HCT116 (cell line): ENCODE measurements around the gene DNAH9. TPM values are rescaled to one million over a fixed set of nuclear protein-coding genes. Genes with fewer than 3 reads are reported as not detected.

Source experiments
- ATAC-seq: fragments of 200-7000 bp; cut with Tn5 transposase; 2 replicates; pipeline ENCODE4 v1.9.1; 2020; ENCODE audit warnings: mild to moderate bottlenecking, moderate library complexity
- BruUV-seq: library from RNA; stranded (reverse); fragments of 400-500 nt; replicated peaks from 2 replicates; lab custom pipeline; 2021; lab: Mats Ljungman, UMichigan
- CTCF ChIA-PET: fragments of 300-600 bp; sonication (Branson Sonifier 250); formaldehyde crosslinking; loops from one replicate; lab custom pipeline; 2021; ENCODE audit warnings: antibody characterized with exemption; lab: Charles Lee
- POLR2A ChIA-PET: fragments of 300-600, 350-600 bp; sonication (Branson Sonifier 250); formaldehyde crosslinking; loops from one replicate; lab custom pipeline; 2021; ENCODE audit warnings: antibody characterized with exemption; lab: Charles Lee
- RAD21 ChIA-PET, 2 experiments: fragments of 300-600 bp; sonication (Branson Sonifier 250); formaldehyde crosslinking; loops; one replicate each; lab custom pipeline; 2023; ENCODE audit warnings: low total read pairs in 2 of 2; ENCODE audit not compliant: uncharacterized antibody in 2 of 2, unreplicated experiment in 2 of 2, low non-redundant PET in 1 of 2; lab: Charles Lee
- DNase-seq: peaks from one replicate; pipeline ENCODE4 v3.0.0-alpha.2; 2010; ENCODE audit warnings: low read depth, low spot score
- H2AFZ ChIP-seq: fragments of 200-600 bp; shearing (Covaris generic), sonication (generic); 2 replicates; pipeline ENCODE4 v1.6.1; 2017; ENCODE audit warnings: low read depth, mixed run types, mixed read lengths, antibody characterized with exemption, low read length; ENCODE audit not compliant: poor library complexity, severe bottlenecking
- H3K27ac ChIP-seq: 2 replicates; pipeline ENCODE4 v1.5.1; 2012; ENCODE audit warnings: low read depth, low read length
- H3K27me3 ChIP-seq: fragments of 200-600 bp; sonication (generic); 2 replicates; pipeline ENCODE4 v1.6.1; 2016; ENCODE audit warnings: mixed run types, low read length, mixed read lengths; ENCODE audit not compliant: insufficient read depth
- H3K36me3 ChIP-seq, 2 experiments: fragments of 200-500 bp in 1 of 2; fragments of 200-600 bp in 1 of 2; sonication (Bioruptor generic) in 1 of 2; sonication (generic) in 1 of 2; 2 replicates each; pipeline versions ENCODE4 v1.5.1 to v1.6.1; 2014 to 2016; ENCODE audit warnings: low read length in 2 of 2, inconsistent platforms in 1 of 2, mixed read lengths in 1 of 2, mixed run types in 1 of 2; ENCODE audit not compliant: insufficient read depth in 2 of 2, control insufficient read depth in 1 of 2
- H3K4me1 ChIP-seq, 2 experiments: fragments of 200-600 bp in 1 of 2; sonication (generic) in 1 of 2; 2 replicates each; pipeline versions ENCODE4 v1.5.1 to v1.6.1; 2012 to 2017; ENCODE audit warnings: low read length in 2 of 2, inconsistent platforms in 1 of 2, mild to moderate bottlenecking in 1 of 2, mixed read lengths in 1 of 2, mixed run types in 1 of 2, moderate library complexity in 1 of 2; ENCODE audit not compliant: insufficient read depth in 2 of 2, control insufficient read depth in 1 of 2
- H3K4me2 ChIP-seq: fragments of 200-600 bp; sonication (generic); 2 replicates; pipeline ENCODE4 v1.6.1; 2017; ENCODE audit warnings: mixed run types, low read length, mixed read lengths
- H3K4me3 ChIP-seq, 2 experiments: fragments of 200-600 bp in 1 of 2; sonication (generic) in 1 of 2; replicated peaks in 1 of 2; 2 replicates each; pipeline ENCODE4 v1.5.1; 2011 to 2016; ENCODE audit warnings: low read length in 2 of 2, control low read depth in 1 of 2, low read depth in 1 of 2, mild to moderate bottlenecking in 1 of 2, mixed read lengths in 1 of 2, mixed run types in 1 of 2
- H3K79me2 ChIP-seq: fragments of 200-600 bp; sonication (generic); 2 replicates; pipeline ENCODE4 v1.6.1; 2017; ENCODE audit warnings: mild to moderate bottlenecking, mixed run types, low read length, moderate library complexity, mixed read lengths; ENCODE audit not compliant: insufficient read depth
- H3K9ac ChIP-seq: fragments of 200-600 bp; sonication (generic); 2 replicates; pipeline ENCODE4 v1.6.1; 2016; ENCODE audit warnings: low read length, mixed read lengths
- H3K9me2 ChIP-seq: fragments of 200-600 bp; sonication (generic), shearing (Covaris generic); 2 replicates; pipeline ENCODE4 v1.6.1; 2017; ENCODE audit warnings: mixed run types, mild to moderate bottlenecking, moderate library complexity; ENCODE audit not compliant: insufficient read depth
- H3K9me3 ChIP-seq, 2 experiments: fragments of 200-500 bp in 1 of 2; fragments of 200-600 bp in 1 of 2; sonication (Bioruptor generic) in 1 of 2; sonication (generic) in 1 of 2; 2 replicates each; pipeline ENCODE4 v1.6.1; 2014 to 2017; ENCODE audit warnings: low read length in 2 of 2, mixed read lengths in 2 of 2, inconsistent platforms in 1 of 2, low read depth in 1 of 2, mild to moderate bottlenecking in 1 of 2, mixed run types in 1 of 2, moderate library complexity in 1 of 2; ENCODE audit not compliant: control insufficient read depth in 1 of 2, insufficient read depth in 1 of 2
- H4K20me1 ChIP-seq: fragments of 200-600 bp; sonication (generic), shearing (Covaris generic); 2 replicates; pipeline ENCODE4 v1.6.1; 2017; ENCODE audit warnings: mixed run types, mild to moderate bottlenecking, moderate library complexity; ENCODE audit not compliant: insufficient read depth
- CBX3 ChIP-seq: IDR thresholded peaks from 2 replicates; pipeline ENCODE4 v1.6.1; 2012; ENCODE audit warnings: low read depth
- CEBPB ChIP-seq: IDR thresholded peaks from 2 replicates; pipeline ENCODE4 v1.6.1; 2012; ENCODE audit warnings: low read depth
- EGR1 ChIP-seq: IDR thresholded peaks from 2 replicates; pipeline ENCODE4 v1.6.1; 2012; ENCODE audit warnings: low read depth
- ELF1 ChIP-seq: IDR thresholded peaks from 2 replicates; pipeline ENCODE4 v1.6.1; 2012; ENCODE audit warnings: low read depth, borderline replicate concordance
- EZH2 ChIP-seq: fragments of 200-600 bp; sonication (generic); IDR thresholded peaks from 2 replicates; pipeline ENCODE4 v1.6.1; 2017; ENCODE audit warnings: antibody characterized with exemption, mixed run types
- FOSL1 ChIP-seq: IDR thresholded peaks from 2 replicates; pipeline ENCODE4 v1.6.1; 2012; ENCODE audit warnings: low read depth
- POLR2A ChIP-seq: IDR thresholded peaks from 2 replicates; pipeline ENCODE4 v1.7.0; 2011; ENCODE audit warnings: borderline replicate concordance; ENCODE audit not compliant: insufficient read depth, insufficient read length; ENCODE audit errors: extremely low read depth
- POLR2AphosphoS5 ChIP-seq: IDR thresholded peaks from 2 replicates; pipeline ENCODE4 v1.6.1; 2011; ENCODE audit warnings: mild to moderate bottlenecking, low read depth, low read length, moderate library complexity
- SIN3A ChIP-seq: IDR thresholded peaks from 2 replicates; pipeline ENCODE4 v1.6.1; 2012; ENCODE audit warnings: low read depth
- SP1 ChIP-seq: IDR thresholded peaks from 2 replicates; pipeline ENCODE4 v1.6.1; 2012; ENCODE audit warnings: low read depth
- SRF ChIP-seq: IDR thresholded peaks from 2 replicates; pipeline ENCODE4 v1.6.1; 2012; ENCODE audit warnings: low read depth
- TCF7L2 ChIP-seq: IDR thresholded peaks from 2 replicates; pipeline ENCODE4 v1.7.0; 2011; ENCODE audit warnings: borderline replicate concordance, inconsistent platforms; ENCODE audit not compliant: insufficient read depth, insufficient read length; ENCODE audit errors: extremely low read depth
- YY1 ChIP-seq: IDR thresholded peaks from 2 replicates; pipeline ENCODE4 v1.6.1; 2011; ENCODE audit warnings: low read length, low read depth, moderate library complexity, mild to moderate bottlenecking; ENCODE audit not compliant: insufficient replicate concordance; ENCODE audit errors: extremely low read depth
- ZFX ChIP-seq: fragments of 450-650 bp; IDR thresholded peaks from 2 replicates; pipeline ENCODE4 v1.6.1; 2017
- ZNF274 ChIP-seq: fragments of 200-500 bp; sonication (Bioruptor generic); IDR thresholded peaks from 2 replicates; pipeline ENCODE4 v1.6.1; 2014; ENCODE audit warnings: mild to moderate bottlenecking, low read depth, low read length, inconsistent platforms
- intact Hi-C: fragments of 100-400 bp; cut with micrococcal nuclease; formaldehyde crosslinking; loops from 2 replicates; pipeline ENCODE4 v1.10.0; 2022
- total RNA-seq: library from RNA; stranded (reverse); gene quantifications from one replicate; pipeline ENCODE4 v1.2.1, GENCODE V29; 2021; ENCODE audit not compliant: unreplicated experiment
- TF ChIP-seq, protein P1 (sequence below): IDR thresholded peaks from 2 replicates; pipeline ENCODE4 v1.6.1; 2012; ENCODE audit warnings: low read depth
- TF ChIP-seq, protein P2 (sequence below): IDR thresholded peaks from 2 replicates; pipeline ENCODE4 v1.6.1; 2012
- TF ChIP-seq, protein P3 (sequence below): IDR thresholded peaks from 2 replicates; pipeline ENCODE4 v1.6.1; 2011; ENCODE audit warnings: mild to moderate bottlenecking, low read length, moderate library complexity; ENCODE audit not compliant: insufficient replicate concordance; ENCODE audit errors: extremely low read depth
- TF ChIP-seq, protein P4 (sequence below): IDR thresholded peaks from 2 replicates; pipeline ENCODE4 v1.6.1; 2012

DNAH9 gene
- total RNA-seq, 1 experiment from 2014 or later = not detected

DNA sequence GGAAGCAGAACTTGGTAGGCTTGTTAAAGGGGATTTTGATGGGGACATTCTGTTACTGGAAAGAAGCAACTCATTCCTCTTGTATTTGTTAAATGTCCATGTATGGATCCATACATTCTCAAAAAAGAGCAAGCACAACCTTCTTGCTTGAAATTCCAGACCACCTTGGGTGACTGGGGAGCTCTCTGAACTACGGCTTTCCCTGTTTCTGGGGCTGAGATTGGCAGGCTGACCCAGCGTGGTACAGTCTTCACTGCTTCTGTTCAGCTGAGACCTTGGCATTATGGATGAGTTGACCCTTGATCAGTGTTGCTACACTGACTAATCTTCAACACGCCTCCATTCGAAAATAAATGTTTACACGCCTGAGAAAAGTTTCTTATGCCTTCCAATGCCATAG lies 38.5 kb downstream of the DNAH9 start (continued):
- TF ChIP-seq TCF7L2 (no peak), ZFX (no peak), ELF1 (no peak)
- TF ChIP-seq, protein P1, sequence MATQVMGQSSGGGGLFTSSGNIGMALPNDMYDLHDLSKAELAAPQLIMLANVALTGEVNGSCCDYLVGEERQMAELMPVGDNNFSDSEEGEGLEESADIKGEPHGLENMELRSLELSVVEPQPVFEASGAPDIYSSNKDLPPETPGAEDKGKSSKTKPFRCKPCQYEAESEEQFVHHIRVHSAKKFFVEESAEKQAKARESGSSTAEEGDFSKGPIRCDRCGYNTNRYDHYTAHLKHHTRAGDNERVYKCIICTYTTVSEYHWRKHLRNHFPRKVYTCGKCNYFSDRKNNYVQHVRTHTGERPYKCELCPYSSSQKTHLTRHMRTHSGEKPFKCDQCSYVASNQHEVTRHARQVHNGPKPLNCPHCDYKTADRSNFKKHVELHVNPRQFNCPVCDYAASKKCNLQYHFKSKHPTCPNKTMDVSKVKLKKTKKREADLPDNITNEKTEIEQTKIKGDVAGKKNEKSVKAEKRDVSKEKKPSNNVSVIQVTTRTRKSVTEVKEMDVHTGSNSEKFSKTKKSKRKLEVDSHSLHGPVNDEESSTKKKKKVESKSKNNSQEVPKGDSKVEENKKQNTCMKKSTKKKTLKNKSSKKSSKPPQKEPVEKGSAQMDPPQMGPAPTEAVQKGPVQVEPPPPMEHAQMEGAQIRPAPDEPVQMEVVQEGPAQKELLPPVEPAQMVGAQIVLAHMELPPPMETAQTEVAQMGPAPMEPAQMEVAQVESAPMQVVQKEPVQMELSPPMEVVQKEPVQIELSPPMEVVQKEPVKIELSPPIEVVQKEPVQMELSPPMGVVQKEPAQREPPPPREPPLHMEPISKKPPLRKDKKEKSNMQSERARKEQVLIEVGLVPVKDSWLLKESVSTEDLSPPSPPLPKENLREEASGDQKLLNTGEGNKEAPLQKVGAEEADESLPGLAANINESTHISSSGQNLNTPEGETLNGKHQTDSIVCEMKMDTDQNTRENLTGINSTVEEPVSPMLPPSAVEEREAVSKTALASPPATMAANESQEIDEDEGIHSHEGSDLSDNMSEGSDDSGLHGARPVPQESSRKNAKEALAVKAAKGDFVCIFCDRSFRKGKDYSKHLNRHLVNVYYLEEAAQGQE = no peak

DNA sequence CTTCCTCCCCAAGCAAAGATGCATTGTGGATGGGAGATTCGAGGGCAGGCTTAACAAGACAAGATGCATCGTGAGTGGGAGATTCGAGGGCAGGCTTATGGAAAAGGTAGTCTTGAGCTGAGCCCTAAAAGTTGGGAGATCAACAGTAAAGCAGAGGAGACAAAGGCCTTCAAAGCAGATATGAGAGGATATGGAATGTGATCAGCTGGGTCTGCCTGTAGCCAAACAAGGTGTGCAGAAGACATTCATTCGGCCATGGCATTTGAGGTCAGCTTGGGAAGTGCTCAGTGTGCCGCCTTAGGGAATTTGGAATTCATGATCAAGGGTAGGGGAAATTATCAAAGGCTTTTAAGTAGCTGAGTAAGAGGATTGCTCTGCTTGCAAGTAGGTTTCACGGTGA lies 39.5 kb downstream of the DNAH9 start:
- H2AFZ ChIP-seq = no peak overlapping the region
- RAD21 ChIA-PET = no interaction called here
- DNase-seq = no peak
- no peak overlapping the region for H3K9ac ChIP-seq
- intact Hi-C loops = no loop called here
- no peaks in the 10 kb centered on the region for H4K20me1 ChIP-seq
- no peak overlapping the region for H3K4me3 ChIP-seq
- no peak overlapping the region for H3K27ac ChIP-seq
- H3K27me3 ChIP-seq = no peaks in the 10 kb centered on the region
- TF ChIP-seq FOSL1 = no peak
- TF ChIP-seq SIN3A = no peak
- TF ChIP-seq POLR2A = no peak
- no peak for TF ChIP-seq TCF7L2
- TF ChIP-seq, protein P2, sequence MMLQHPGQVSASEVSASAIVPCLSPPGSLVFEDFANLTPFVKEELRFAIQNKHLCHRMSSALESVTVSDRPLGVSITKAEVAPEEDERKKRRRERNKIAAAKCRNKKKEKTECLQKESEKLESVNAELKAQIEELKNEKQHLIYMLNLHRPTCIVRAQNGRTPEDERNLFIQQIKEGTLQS = no peak
- TF ChIP-seq, protein P3, sequence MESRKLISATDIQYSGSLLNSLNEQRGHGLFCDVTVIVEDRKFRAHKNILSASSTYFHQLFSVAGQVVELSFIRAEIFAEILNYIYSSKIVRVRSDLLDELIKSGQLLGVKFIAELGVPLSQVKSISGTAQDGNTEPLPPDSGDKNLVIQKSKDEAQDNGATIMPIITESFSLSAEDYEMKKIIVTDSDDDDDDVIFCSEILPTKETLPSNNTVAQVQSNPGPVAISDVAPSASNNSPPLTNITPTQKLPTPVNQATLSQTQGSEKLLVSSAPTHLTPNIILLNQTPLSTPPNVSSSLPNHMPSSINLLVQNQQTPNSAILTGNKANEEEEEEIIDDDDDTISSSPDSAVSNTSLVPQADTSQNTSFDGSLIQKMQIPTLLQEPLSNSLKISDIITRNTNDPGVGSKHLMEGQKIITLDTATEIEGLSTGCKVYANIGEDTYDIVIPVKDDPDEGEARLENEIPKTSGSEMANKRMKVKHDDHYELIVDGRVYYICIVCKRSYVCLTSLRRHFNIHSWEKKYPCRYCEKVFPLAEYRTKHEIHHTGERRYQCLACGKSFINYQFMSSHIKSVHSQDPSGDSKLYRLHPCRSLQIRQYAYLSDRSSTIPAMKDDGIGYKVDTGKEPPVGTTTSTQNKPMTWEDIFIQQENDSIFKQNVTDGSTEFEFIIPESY = no peak
- TF ChIP-seq ZNF274 = no peak
- TF ChIP-seq, protein P4, sequence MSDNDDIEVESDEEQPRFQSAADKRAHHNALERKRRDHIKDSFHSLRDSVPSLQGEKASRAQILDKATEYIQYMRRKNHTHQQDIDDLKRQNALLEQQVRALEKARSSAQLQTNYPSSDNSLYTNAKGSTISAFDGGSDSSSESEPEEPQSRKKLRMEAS = no peak
- no peak for TF ChIP-seq SRF
- no peak for TF ChIP-seq YY1
- TF ChIP-seq EGR1 = no peak
- TF ChIP-seq SP1 = no peak
- no peak for TF ChIP-seq EZH2
- no peak for TF ChIP-seq CBX3
- TF ChIP-seq POLR2AphosphoS5 = no peak
- no peak for TF ChIP-seq CEBPB
- H3K9me2 ChIP-seq = no peaks in the 10 kb centered on the region
- H3K4me1 ChIP-seq = no peaks in the 10 kb centered on the region
- no peaks in the 10 kb centered on the region for H3K9me3 ChIP-seq
- POLR2A ChIA-PET = no interaction called here
- H3K36me3 ChIP-seq = no peaks in the 10 kb centered on the region
- CTCF ChIA-PET = no interaction called here
- H3K4me2 ChIP-seq = no peak overlapping the region
- BruUV-seq = no TSS peak
- no peaks in the 10 kb centered on the region for H3K79me2 ChIP-seq
- no peak for ATAC-seq
